ENCODE measurements around the gene MLXIP.

DNA sequence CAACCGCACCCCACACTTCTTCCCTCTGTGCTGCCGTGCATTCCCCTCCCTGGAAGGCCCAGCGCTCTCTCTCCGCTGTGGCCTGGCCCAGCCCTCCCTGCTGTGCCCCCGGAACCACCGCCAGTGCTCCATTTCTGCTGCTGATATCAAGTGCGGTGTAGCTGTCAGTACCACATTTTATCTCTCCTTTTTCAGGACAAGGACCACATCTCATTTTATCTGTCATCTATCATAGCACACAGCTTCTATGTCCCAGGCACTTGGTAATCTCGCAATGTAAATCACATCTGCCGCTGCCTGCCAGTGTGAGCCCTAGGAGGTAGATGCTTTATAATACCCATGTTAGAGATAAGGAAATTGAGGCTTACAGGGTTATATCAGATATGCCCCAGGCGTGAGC, 77.1 kb downstream of the MLXIP start:
- TF ChIP-seq U2AF1 (optimal IDR thresholded peaks at IDR 0.05; ENCODE audit: low read depth, low read length) (no peak), POLR2A (IDR thresholded peaks at IDR 0.05; ENCODE audit: insufficient read depth in 1 of 2, low read depth in 2 of 2, low read length in 2 of 2) (no peak)
